GM23338 (cell line): ENCODE data around the gene AMDHD1.

ENCODE experiments used
- CTCF ChIP-seq, 2 experiments: fragments of 200-600 bp in 1 of 2; sonication (generic) in 1 of 2; conservative IDR thresholded peaks; 2 replicates each; pipeline versions ENCODE4 v1.5.1 to v1.6.1; 2016 to 2017; ENCODE audit warnings: antibody characterized with exemption in 2 of 2, low read depth in 2 of 2, mild to moderate bottlenecking in 2 of 2, moderate library complexity in 1 of 2
- EZH2 ChIP-seq: fragments of 200-600 bp; sonication (generic); IDR thresholded peaks from one replicate; pipeline ENCODE4 v1.8.0; 2017; ENCODE audit warnings: antibody characterized with exemption, mild to moderate bottlenecking, low read depth; ENCODE audit not compliant: unreplicated experiment
- REST ChIP-seq: IDR thresholded peaks from one replicate; pipeline ENCODE4 v1.6.1; 2018; ENCODE audit warnings: antibody characterized with exemption; ENCODE audit not compliant: unreplicated experiment
- ZNF462 ChIP-seq: fragments of 250-450 bp; sonication (Bioruptor Pico); IDR thresholded peaks from 2 replicates; pipeline ENCODE4 v1.5.0; 2020; ENCODE audit warnings: mild to moderate bottlenecking, moderate library complexity

- TF ChIP-seq REST (no peak), ZNF462 (CRISPR knock-in tag) (no peak), EZH2 (no peak), CTCF (conservative IDR thresholded peaks at IDR 0.05; ENCODE audit: low read depth in 2 of 2) (no peak)
Observed at GRCh38 chr12:95990136-95990535, 47.0 kb downstream of the AMDHD1 start.
